T-helper 1 cell treated with Interleukin-12 subunit alpha and Interleukin-12 subunit beta and Interleukin-4 antibody, amounts not matched to agents 30 μg/mL and 1 μg/mL, for 36 hours (primary cell): ENCODE data around the gene OCA2.
"Not testable (repeated sequence)": the region's sequence is repeated elsewhere in the genome, so short reads cannot be mapped to it uniquely, and the experiment has no call there.

Source experiments
- H3K27ac Mint-ChIP-seq: one replicate; pipeline ENCODE4 v1.8.0; 2021; ENCODE audit warnings: mild to moderate bottlenecking, mixed read lengths
- H3K27me3 Mint-ChIP-seq: one replicate; pipeline ENCODE4 v1.8.0; 2021; ENCODE audit warnings: low read depth, mixed read lengths
- H3K36me3 Mint-ChIP-seq: one replicate; pipeline ENCODE4 v1.8.0; 2021; ENCODE audit warnings: low read depth, mixed read lengths
- H3K4me1 Mint-ChIP-seq: one replicate; pipeline ENCODE4 v1.8.0; 2021; ENCODE audit warnings: low read depth, mixed read lengths
- H3K4me3 Mint-ChIP-seq: one replicate; pipeline ENCODE4 v1.8.0; 2021; ENCODE audit warnings: mild to moderate bottlenecking, moderate library complexity, mixed read lengths
- H3K9me3 Mint-ChIP-seq: one replicate; pipeline ENCODE4 v1.8.0; 2021; ENCODE audit warnings: mixed read lengths

Gene OCA2

GRCh38 chr15:27973886-27974285 lies 125.2 kb downstream of the OCA2 start:
- Mint-ChIP-seq H3K4me3 (no peak overlapping the region), H3K4me1 (no peaks in the 10 kb centered on the region), H3K27me3 (no peaks in the 10 kb centered on the region), H3K9me3 (peaks cover 3% of the 10 kb centered on the region), H3K36me3 (no peaks in the 10 kb centered on the region), H3K27ac (no peak overlapping the region)

DNA sequence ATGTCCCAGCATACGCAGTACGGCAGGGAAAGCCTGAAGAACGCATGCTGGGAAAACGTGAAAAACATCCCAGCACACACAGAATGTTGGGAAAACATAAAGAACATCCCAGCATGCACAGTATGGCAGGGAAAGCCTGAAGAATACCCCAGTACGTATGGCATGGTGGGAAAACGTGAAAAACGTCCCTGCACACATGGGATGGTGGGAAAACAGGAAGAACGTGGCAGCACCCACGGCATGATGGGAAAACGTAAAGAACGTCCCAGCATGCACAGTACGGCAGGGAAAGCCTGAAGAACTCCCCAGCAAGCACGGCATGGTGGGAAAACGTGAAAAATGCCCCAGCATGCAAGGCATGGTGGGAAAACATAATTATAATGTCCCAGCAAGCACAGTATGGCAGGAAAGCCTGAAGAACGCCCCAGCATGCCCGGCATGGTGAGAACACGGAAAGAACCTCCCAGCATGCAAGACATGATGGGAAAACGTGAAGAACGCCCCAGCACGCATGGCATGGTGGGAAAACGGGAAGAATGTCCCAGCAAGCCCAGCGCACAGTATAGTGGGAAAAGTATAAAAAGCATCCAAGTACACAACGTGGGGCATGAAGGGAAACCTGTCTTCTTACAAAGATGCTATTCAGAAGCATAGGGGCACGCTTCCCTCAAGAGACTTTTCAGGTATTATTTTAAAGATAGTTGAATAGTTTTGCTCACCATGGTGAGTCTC lies 128.3 kb downstream of the OCA2 start:
- no peak overlapping the region for H3K27ac Mint-ChIP-seq
- H3K36me3 Mint-ChIP-seq = no peaks in the 10 kb centered on the region
- H3K4me1 Mint-ChIP-seq = no peaks in the 10 kb centered on the region
- no peak overlapping the region for H3K4me3 Mint-ChIP-seq
- H3K27me3 Mint-ChIP-seq = no peaks in the 10 kb centered on the region
- H3K9me3 Mint-ChIP-seq = peaks cover 3% of the 10 kb centered on the region

- peaks cover 3% of the 10 kb centered on the region for H3K9me3 Mint-ChIP-seq
- no peaks in the 10 kb centered on the region for H3K36me3 Mint-ChIP-seq
- no peaks in the 10 kb centered on the region for H3K4me1 Mint-ChIP-seq
- H3K4me3 Mint-ChIP-seq = no peak overlapping the region
- H3K27me3 Mint-ChIP-seq = no peaks in the 10 kb centered on the region
- H3K27ac Mint-ChIP-seq = no peak overlapping the region
Observed at GRCh38 chr15:27967541-27967940, 131.6 kb downstream of the OCA2 start.

DNA sequence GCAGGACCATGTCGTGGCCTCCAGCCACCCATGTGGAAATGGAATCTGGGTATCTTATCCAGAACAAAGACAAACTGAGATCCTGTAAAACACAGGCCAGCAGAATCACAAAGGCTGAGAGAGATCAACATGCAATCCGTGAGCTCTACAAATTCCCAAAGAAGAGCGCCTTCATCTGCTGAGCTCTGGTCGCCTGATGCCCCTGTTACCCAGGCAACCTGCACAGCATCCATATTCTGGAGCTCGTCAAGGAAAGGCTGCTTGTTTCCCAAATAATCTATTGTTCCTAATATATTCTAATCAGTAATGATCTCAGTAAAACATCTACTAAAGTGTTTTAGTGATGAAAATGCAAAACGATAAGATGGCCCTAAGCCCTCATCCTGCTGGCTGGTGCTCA lies 133.6 kb downstream of the OCA2 start:
- no peaks in the 10 kb centered on the region for H3K36me3 Mint-ChIP-seq
- no peaks in the 10 kb centered on the region for H3K27me3 Mint-ChIP-seq
- H3K27ac Mint-ChIP-seq = no peak overlapping the region
- no peaks in the 10 kb centered on the region for H3K4me1 Mint-ChIP-seq
- no peak overlapping the region for H3K4me3 Mint-ChIP-seq
- no peaks in the 10 kb centered on the region for H3K9me3 Mint-ChIP-seq

GRCh38 chr15:27961801-27962200 lies 137.3 kb downstream of the OCA2 start:
- no peaks in the 10 kb centered on the region for H3K36me3 Mint-ChIP-seq
- H3K4me3 Mint-ChIP-seq = no peak overlapping the region
- H3K4me1 Mint-ChIP-seq = no peaks in the 10 kb centered on the region
- no peaks in the 10 kb centered on the region for H3K9me3 Mint-ChIP-seq
- no peaks in the 10 kb centered on the region for H3K27me3 Mint-ChIP-seq
- no peak overlapping the region for H3K27ac Mint-ChIP-seq

DNA sequence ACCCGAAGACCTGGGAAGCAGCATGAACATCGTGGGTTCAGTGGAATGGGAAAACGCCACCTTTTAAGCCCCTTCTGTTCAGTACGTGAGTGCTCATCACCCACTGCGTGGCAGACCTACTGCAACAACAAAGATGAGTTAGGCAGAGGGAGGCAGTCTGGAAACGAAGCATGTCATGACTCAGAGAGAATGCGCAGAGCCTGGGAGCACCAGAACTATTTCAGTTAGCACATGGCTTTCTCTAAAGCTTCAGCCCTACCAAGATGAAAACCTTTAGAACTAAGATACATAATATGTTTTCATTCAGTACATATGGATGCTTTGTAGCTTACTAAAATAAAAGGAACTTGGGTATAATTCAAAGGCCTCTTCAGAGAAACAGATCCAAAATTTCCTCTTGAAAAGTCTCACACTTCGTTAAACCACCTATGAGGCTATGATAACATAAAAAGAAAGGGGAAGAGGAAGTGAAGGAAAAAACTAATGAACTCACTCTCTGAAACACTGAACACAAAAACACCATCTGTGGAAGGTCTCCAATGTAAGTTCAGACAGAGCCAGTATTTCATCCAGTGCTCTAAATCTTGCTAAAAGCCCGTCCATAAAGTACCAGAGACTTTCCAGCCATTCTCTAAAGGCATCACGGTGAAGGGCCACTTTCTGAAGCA lies 140.1 kb downstream of the OCA2 start:
- H3K27ac Mint-ChIP-seq = no peak overlapping the region
- no peaks in the 10 kb centered on the region for H3K27me3 Mint-ChIP-seq
- no peaks in the 10 kb centered on the region for H3K36me3 Mint-ChIP-seq
- no peaks in the 10 kb centered on the region for H3K9me3 Mint-ChIP-seq
- no peak overlapping the region for H3K4me3 Mint-ChIP-seq
- no peaks in the 10 kb centered on the region for H3K4me1 Mint-ChIP-seq

DNA sequence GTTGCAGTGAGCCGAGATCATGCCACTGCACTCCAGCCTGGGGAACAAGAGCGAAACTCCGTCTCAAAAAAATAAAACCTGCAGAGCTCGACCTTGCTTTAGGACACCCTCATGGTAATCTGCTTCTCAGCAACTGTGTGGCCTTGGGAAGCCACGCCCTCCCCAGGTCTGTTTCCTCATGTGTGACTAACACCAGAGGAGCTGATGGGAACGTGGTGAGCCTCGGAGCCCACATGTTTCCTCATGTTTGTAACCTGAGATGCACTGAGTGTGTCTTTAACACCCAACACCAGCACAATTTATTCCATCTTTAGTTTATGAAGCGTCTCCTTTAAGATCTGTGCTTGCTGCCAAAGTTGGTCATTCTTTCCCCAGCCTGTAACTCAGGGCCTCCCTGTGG lies 142.8 kb downstream of the OCA2 start:
- H3K36me3 Mint-ChIP-seq = no peaks in the 10 kb centered on the region
- H3K27me3 Mint-ChIP-seq = no peaks in the 10 kb centered on the region
- no peak overlapping the region for H3K27ac Mint-ChIP-seq
- H3K4me1 Mint-ChIP-seq = no peaks in the 10 kb centered on the region
- H3K4me3 Mint-ChIP-seq = no peak overlapping the region
- no peaks in the 10 kb centered on the region for H3K9me3 Mint-ChIP-seq

DNA sequence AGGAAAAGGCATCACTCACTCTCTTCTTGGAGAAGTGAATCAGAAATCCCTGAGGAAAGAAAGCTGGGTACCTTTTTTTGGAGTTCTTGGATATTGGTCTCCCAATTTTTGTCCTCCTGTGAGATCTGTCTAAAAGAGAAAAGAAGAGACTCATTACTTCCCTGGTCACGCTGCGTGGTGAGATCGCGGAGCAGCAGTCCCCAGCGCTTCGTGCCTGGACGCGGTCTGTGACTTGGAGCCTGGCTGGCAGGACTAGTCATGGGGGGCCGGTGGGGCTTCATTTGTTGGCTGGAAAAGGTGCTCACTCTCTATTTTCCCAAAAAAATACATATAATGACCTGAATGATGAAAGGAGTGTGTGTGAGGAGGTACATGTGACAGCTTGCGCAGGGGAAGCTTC lies 144.0 kb downstream of the OCA2 start:
- no peak overlapping the region for H3K4me3 Mint-ChIP-seq
- H3K27me3 Mint-ChIP-seq = no peaks in the 10 kb centered on the region
- no peaks in the 10 kb centered on the region for H3K9me3 Mint-ChIP-seq
- H3K27ac Mint-ChIP-seq = no peak overlapping the region
- H3K4me1 Mint-ChIP-seq = no peaks in the 10 kb centered on the region
- H3K36me3 Mint-ChIP-seq = no peaks in the 10 kb centered on the region

- H3K27ac Mint-ChIP-seq, H3K36me3 Mint-ChIP-seq, H3K4me1 Mint-ChIP-seq, H3K4me3 Mint-ChIP-seq, H3K27me3 Mint-ChIP-seq, H3K9me3 Mint-ChIP-seq: not testable (repeated sequence)
Observed at GRCh38 chr15:27952593-27952992, 146.5 kb downstream of the OCA2 start.

DNA sequence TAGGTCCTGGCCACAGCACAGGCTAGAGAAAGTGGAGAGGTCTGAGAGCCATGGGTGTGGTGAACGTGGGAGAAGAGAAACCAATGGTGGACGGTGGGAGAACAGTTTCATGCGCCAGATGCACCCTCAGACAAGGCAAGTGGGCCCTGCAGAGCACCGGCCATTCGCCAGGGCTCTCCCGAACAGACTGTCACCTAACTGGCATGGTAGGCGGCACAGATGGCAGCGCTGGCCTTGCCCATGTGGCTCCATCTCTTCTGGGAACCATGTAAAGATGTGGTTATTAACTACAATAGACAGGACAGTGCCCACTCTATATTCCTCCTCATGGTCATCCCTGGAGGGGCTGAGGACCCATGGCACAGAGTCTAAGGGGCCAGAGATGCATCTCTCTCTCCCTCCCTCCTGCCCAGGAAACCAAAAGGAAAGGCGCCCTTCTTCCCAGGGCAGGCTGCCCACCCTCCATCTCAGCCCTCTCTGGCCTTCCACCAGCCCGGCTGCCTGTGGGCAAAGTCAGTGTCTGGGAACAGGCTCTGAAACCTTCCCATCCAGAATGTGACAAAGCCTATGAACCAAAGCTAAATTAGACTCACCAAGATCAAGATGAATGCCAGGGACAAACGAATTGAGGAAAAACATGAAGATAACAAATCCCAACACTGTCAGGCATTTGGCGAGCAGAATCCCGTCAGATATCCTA lies 147.8 kb downstream of the OCA2 start:
- Mint-ChIP-seq H3K4me1 (no peaks in the 10 kb centered on the region), H3K27me3 (no peaks in the 10 kb centered on the region), H3K9me3 (no peaks in the 10 kb centered on the region), H3K4me3 (no peak overlapping the region), H3K27ac (no peak overlapping the region), H3K36me3 (no peaks in the 10 kb centered on the region)

DNA sequence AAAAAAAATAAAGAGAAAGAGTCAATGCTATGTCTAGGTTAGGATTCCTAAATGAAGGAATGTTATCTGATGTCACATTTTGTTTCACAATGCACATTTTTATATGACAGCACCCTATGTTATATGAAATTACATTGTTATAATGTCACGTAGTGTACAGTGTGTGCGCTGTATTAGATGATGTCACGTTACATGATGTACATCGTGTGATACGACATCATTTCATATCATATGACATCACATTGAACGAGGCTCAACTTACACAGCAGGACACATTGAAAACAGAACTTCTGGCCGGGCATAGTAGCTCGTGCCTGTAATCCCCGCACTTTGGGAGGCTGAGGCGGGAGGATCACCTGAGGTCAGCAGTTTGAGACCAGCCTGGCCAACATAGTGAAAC lies 150.0 kb downstream of the OCA2 start:
- H3K36me3 Mint-ChIP-seq = no peaks in the 10 kb centered on the region
- no peak overlapping the region for H3K27ac Mint-ChIP-seq
- no peaks in the 10 kb centered on the region for H3K4me1 Mint-ChIP-seq
- no peaks in the 10 kb centered on the region for H3K27me3 Mint-ChIP-seq
- H3K4me3 Mint-ChIP-seq = no peak overlapping the region
- no peaks in the 10 kb centered on the region for H3K9me3 Mint-ChIP-seq

DNA sequence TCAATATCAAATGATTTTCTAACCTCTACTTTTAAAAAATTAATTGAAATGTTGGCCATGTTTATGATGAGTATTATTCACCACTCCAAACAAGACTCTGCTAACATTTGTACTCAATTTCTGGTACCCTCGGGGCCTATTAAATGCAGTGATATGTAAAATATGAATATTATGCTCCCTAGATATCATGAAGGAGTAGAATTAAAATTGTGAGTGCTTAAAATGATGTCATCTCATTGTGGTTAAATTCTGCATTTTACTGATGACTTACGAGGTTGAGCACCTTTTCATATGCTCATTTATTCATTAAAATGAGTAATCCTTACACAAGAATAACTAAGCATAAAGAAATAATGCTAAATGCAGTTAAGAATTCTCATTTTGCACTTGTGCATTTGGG lies 159.9 kb downstream of the OCA2 start:
- no peaks in the 10 kb centered on the region for H3K4me1 Mint-ChIP-seq
- no peaks in the 10 kb centered on the region for H3K9me3 Mint-ChIP-seq
- no peak overlapping the region for H3K27ac Mint-ChIP-seq
- H3K27me3 Mint-ChIP-seq = no peaks in the 10 kb centered on the region
- no peak overlapping the region for H3K4me3 Mint-ChIP-seq
- H3K36me3 Mint-ChIP-seq = no peaks in the 10 kb centered on the region

DNA sequence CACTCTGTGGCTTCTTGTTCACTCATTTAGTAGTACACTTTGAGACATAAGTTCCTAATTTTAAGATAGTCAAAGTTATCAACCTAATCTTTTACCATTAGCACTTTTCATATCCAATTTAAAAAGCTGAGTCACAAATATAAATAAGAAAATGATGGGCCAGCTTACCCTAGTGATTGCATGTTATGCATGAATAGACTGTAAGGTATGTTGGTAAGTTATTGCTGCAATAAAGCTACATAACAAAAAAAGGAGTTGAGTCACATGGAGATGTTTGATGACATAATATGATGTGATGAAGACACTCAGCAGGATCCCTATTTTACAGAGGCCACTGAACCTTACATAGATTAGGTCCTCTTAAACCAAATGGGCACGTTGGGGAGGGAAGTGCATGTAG lies 161.3 kb downstream of the OCA2 start:
- H3K4me1 Mint-ChIP-seq = no peaks in the 10 kb centered on the region
- H3K27ac Mint-ChIP-seq = no peak overlapping the region
- H3K9me3 Mint-ChIP-seq = peaks cover 8% of the 10 kb centered on the region
- no peaks in the 10 kb centered on the region for H3K27me3 Mint-ChIP-seq
- no peaks in the 10 kb centered on the region for H3K36me3 Mint-ChIP-seq
- no peak overlapping the region for H3K4me3 Mint-ChIP-seq

DNA sequence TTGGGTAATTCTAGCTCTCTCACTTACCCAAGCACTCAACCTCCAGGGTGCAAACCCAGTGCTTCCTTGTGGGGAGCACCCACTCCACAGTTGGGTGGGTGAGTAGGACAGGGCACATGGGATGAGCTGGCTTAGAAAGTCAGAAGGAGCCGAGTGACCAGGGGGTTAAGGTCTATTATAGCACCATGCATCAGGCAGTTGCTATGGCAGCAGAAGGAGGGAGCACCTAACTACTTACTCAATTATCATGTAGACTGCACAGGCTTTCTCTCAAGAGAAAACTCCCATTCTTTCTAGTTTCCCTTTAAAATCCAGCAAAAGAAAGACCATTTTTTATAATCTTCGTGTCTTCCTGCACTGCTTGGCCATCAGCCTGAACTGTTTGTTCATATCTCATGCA lies 163.0 kb downstream of the OCA2 start:
- no peak overlapping the region for H3K4me3 Mint-ChIP-seq
- H3K27me3 Mint-ChIP-seq = no peaks in the 10 kb centered on the region
- H3K9me3 Mint-ChIP-seq = peaks cover 18% of the 10 kb centered on the region
- no peaks in the 10 kb centered on the region for H3K36me3 Mint-ChIP-seq
- H3K4me1 Mint-ChIP-seq = no peaks in the 10 kb centered on the region
- no peak overlapping the region for H3K27ac Mint-ChIP-seq

DNA sequence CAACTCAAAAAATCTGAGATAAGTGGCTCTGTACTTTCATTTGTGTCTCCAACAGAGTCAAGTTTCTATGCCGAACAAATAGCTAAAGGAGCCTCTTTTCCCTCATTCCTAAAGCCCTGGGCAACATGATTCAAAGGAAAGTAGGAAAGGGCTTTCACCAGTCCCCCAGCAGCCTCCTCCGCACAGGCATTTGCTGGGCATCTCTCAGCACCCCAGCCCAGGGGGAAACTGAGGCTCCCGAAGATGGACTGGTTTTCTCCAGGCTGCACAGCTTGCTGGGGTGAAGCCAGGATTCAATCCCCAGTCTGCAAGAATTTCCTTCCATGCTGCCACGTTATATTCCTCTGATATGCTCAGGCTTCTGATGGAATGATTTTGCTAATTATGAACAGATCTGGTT lies 163.8 kb downstream of the OCA2 start:
- H3K9me3 Mint-ChIP-seq = peaks cover 18% of the 10 kb centered on the region
- no peaks in the 10 kb centered on the region for H3K4me1 Mint-ChIP-seq
- H3K4me3 Mint-ChIP-seq = no peak overlapping the region
- H3K27ac Mint-ChIP-seq = no peak overlapping the region
- no peaks in the 10 kb centered on the region for H3K36me3 Mint-ChIP-seq
- H3K27me3 Mint-ChIP-seq = no peaks in the 10 kb centered on the region
